Panc1 (cell line): ENCODE measurements around the gene UGT1A7. TPM values are rescaled to one million over a fixed set of nuclear protein-coding genes. Genes with fewer than 3 reads are reported as not detected.

Experiments used
- ATAC-seq: fragments of 200-7000 bp; cut with Tn5 transposase; 2 replicates; pipeline ENCODE4 v1.9.1; 2020; ENCODE audit warnings: mild to moderate bottlenecking, moderate library complexity
- BruUV-seq: library from RNA; stranded (reverse); fragments of 400-500 nt; replicated peaks from 2 replicates; lab custom pipeline; 2021; lab: Mats Ljungman, UMichigan
- CTCF ChIA-PET: fragments of 300-600 bp; sonication (Branson Sonifier 250); formaldehyde crosslinking; loops from one replicate; lab custom pipeline; 2022; ENCODE audit warnings: antibody characterized with exemption; lab: Charles Lee
- POLR2A ChIA-PET: fragments of 300-600 bp; sonication (Branson Sonifier 250); formaldehyde crosslinking; loops from one replicate; lab custom pipeline; 2022; ENCODE audit warnings: antibody characterized with exemption; lab: Charles Lee
- DNase-seq: peaks from one replicate; pipeline ENCODE4 v3.0.0-alpha.2; 2010; ENCODE audit warnings: low read depth, low spot score
- H3K27ac ChIP-seq: 2 replicates; pipeline ENCODE4 v1.5.1; 2011; ENCODE audit warnings: mild to moderate bottlenecking, low read length, inconsistent platforms
- H3K27me3 ChIP-seq: fragments of 200-500 bp; sonication (Bioruptor generic); 2 replicates; pipeline ENCODE4 v1.6.0; 2014; ENCODE audit warnings: low read length, inconsistent platforms; ENCODE audit not compliant: control insufficient read depth, insufficient read depth
- H3K36me3 ChIP-seq: fragments of 200-500 bp; sonication (Bioruptor generic); 2 replicates; pipeline ENCODE4 v1.5.1; 2014; ENCODE audit warnings: inconsistent platforms, mild to moderate bottlenecking, low read length, moderate library complexity; ENCODE audit not compliant: control insufficient read depth, insufficient read depth
- H3K4me1 ChIP-seq: 2 replicates; pipeline ENCODE4 v1.5.1; 2011; ENCODE audit warnings: inconsistent platforms, mild to moderate bottlenecking, low read length, moderate library complexity; ENCODE audit not compliant: control insufficient read depth, insufficient read depth
- H3K4me3 ChIP-seq, 2 experiments: 2 replicates each; pipeline ENCODE4 v1.5.1; 2011 to 2012; ENCODE audit warnings: low read depth in 2 of 2, low read length in 2 of 2, mild to moderate bottlenecking in 2 of 2, inconsistent platforms in 1 of 2, moderate library complexity in 1 of 2
- H3K9me3 ChIP-seq: fragments of 200-500 bp; sonication (Bioruptor generic); 2 replicates; pipeline ENCODE4 v1.5.1; 2014; ENCODE audit warnings: low read depth, mild to moderate bottlenecking, inconsistent platforms, low read length, moderate library complexity; ENCODE audit not compliant: control insufficient read depth, insufficient read depth
- CTCF ChIP-seq: fragments of 450-650 bp; IDR thresholded peaks from 2 replicates; pipeline ENCODE4 v1.5.1; 2017; ENCODE audit warnings: mild to moderate bottlenecking
- POLR2AphosphoS5 ChIP-seq: IDR thresholded peaks from 2 replicates; pipeline ENCODE4 v1.6.1; 2012; ENCODE audit warnings: mild to moderate bottlenecking, low read depth, low read length, moderate library complexity
- REST ChIP-seq, 2 experiments: IDR thresholded peaks; 2 replicates each; pipeline ENCODE4 v1.6.1; 2011 to 2012; ENCODE audit warnings: low read depth in 2 of 2, control low read depth in 1 of 2, low read length in 1 of 2, mild to moderate bottlenecking in 1 of 2, moderate library complexity in 1 of 2; ENCODE audit not compliant: insufficient read depth in 1 of 2
- SIN3A ChIP-seq: IDR thresholded peaks from 2 replicates; pipeline ENCODE4 v1.6.1; 2012; ENCODE audit warnings: low read depth, mild to moderate bottlenecking, low read length, moderate library complexity, borderline replicate concordance; ENCODE audit not compliant: insufficient read depth
- TCF7L2 ChIP-seq: IDR thresholded peaks from 2 replicates; pipeline ENCODE4 v1.6.1; 2011; ENCODE audit warnings: mild to moderate bottlenecking, low read depth, low read length, inconsistent platforms
- in situ Hi-C: cut with HindIII; loops from 2 replicates; pipeline ENCODE4 v1.10.0; 2016; ENCODE audit warnings: low sequenced_read_pairs, low pct_unique_long_range_greater_than_20kb
- intact Hi-C: fragments of 100-400 bp; cut with micrococcal nuclease; formaldehyde crosslinking; loops from one replicate; pipeline ENCODE4 v1.10.0; 2022; ENCODE audit not compliant: unreplicated experiment
- total RNA-seq: library from RNA; stranded (reverse); gene quantifications from one replicate; pipeline ENCODE4 v1.2.1, GENCODE V29; 2021; ENCODE audit not compliant: unreplicated experiment

The UGT1A7 gene
- total RNA-seq, 1 experiment from 2014 or later = not detected

GRCh38 chr2:233688341-233688740 is 6.6 kb downstream of the UGT1A7 start:
- no TSS peak for BruUV-seq

GRCh38 chr2:233689031-233689430 is 7.3 kb downstream of the UGT1A7 start:
- no TSS peak for BruUV-seq
- H3K9me3 ChIP-seq = no peaks in the 10 kb centered on the region
- H3K27ac ChIP-seq = peak overlapping the region; percentile 18; the same call in 1 of the 2 replicates
- intact Hi-C loops = no loop called here
- H3K27me3 ChIP-seq = no peaks in the 10 kb centered on the region
- H3K4me3 ChIP-seq = no peak overlapping the region
- TF ChIP-seq CTCF (no peak), POLR2AphosphoS5 (no peak), REST (IDR thresholded peaks at IDR 0.05; ENCODE audit: insufficient read depth in 1 of 2, low read depth in 2 of 2, low read length in 1 of 2) (no peak), SIN3A (no peak), TCF7L2 (no peak)
- CTCF ChIA-PET = no interaction called here
- DNase-seq = no peak
- in situ Hi-C loops = no loop called here
- no peak for ATAC-seq
- H3K4me1 ChIP-seq = peaks cover 8% of the 10 kb centered on the region
- no peaks in the 10 kb centered on the region for H3K36me3 ChIP-seq
- POLR2A ChIA-PET = no interaction called here

More at GRCh38 chr2:233688341-233688740, 6.6 kb downstream of the UGT1A7 start:
- Histone ChIP-seq H3K4me1 (peaks cover 8% of the 10 kb centered on the region), H3K27ac (no peak overlapping the region), H3K4me3 (no peak overlapping the region), H3K9me3 (no peaks in the 10 kb centered on the region), H3K36me3 (no peaks in the 10 kb centered on the region), H3K27me3 (no peaks in the 10 kb centered on the region)
- CTCF ChIA-PET = no interaction called here
- no peak for TF ChIP-seq REST (IDR thresholded peaks at IDR 0.05; ENCODE audit: insufficient read depth in 1 of 2, low read depth in 2 of 2, low read length in 1 of 2)
- TF ChIP-seq CTCF = no peak
- no peak for TF ChIP-seq POLR2AphosphoS5
- no peak for TF ChIP-seq SIN3A
- TF ChIP-seq TCF7L2 = no peak
- no peak for DNase-seq
- no peak for ATAC-seq
- POLR2A ChIA-PET = no interaction called here
- intact Hi-C loops (no loop called here), in situ Hi-C loops (no loop called here)
